AG09309 (cell line): ENCODE results near the gene TTC7B.

ENCODE experiments used
- DNase-seq: peaks from one replicate; pipeline ENCODE4 v3.0.0-alpha.2; 2010; ENCODE audit warnings: low read depth
- H3K4me3 ChIP-seq: 2 replicates; pipeline ENCODE4 v1.5.1; 2011; ENCODE audit warnings: mild to moderate bottlenecking, low read depth, low read length, moderate library complexity; ENCODE audit not compliant: control insufficient read depth
- CTCF ChIP-seq: IDR thresholded peaks from 2 replicates; pipeline ENCODE4 v1.5.1; 2011; ENCODE audit warnings: mild to moderate bottlenecking, low read depth, low read length, inconsistent platforms; ENCODE audit not compliant: insufficient read depth, control insufficient read depth; ENCODE audit errors: missing control alignments

TTC7B gene

GRCh38 chr14:90816681-90817436 lies 629 bp upstream of the TTC7B start:
- TF ChIP-seq CTCF: no peak
- peak overlapping the region; percentile 27 for H3K4me3 ChIP-seq
- DNase-seq: no peak

- TF ChIP-seq CTCF: no peak
- peak overlapping the region; percentile 80 for H3K4me3 ChIP-seq
Measured at GRCh38 chr14:90815572-90815821, 733 bp downstream of the TTC7B start.

GRCh38 chr14:90814806-90815571 lies 1.2 kb downstream of the TTC7B start:
- no peak for DNase-seq
- peak overlapping the region; percentile 80 for H3K4me3 ChIP-seq
- no peak for TF ChIP-seq CTCF

More at GRCh38 chr14:90815572-90815821, 733 bp downstream of the TTC7B start:
- no peak for DNase-seq

GRCh38 chr14:90813442-90813841 lies 2.8 kb downstream of the TTC7B start:
- DNase-seq: no peak
- no peak for TF ChIP-seq CTCF

GRCh38 chr14:90812109-90812508 lies 4.1 kb downstream of the TTC7B start:
- DNase-seq: no peak
- no peak overlapping the region for H3K4me3 ChIP-seq
- TF ChIP-seq CTCF: no peak

More at GRCh38 chr14:90813442-90813841, 2.8 kb downstream of the TTC7B start:
- no peak overlapping the region for H3K4me3 ChIP-seq

GRCh38 chr14:90811641-90812040 lies 4.6 kb downstream of the TTC7B start:
- H3K4me3 ChIP-seq: no peak overlapping the region
- TF ChIP-seq CTCF: no peak
- DNase-seq: no peak
